GM23338 (cell line): ENCODE data around the gene CFAP92. TPM values are rescaled to one million over a fixed set of nuclear protein-coding genes. Genes with fewer than 3 reads are reported as not detected.

Experiments used
- ATAC-seq: fragments of 200-7000 bp; cut with Tn5 transposase; 3 replicates; pipeline ENCODE4 v1.9.1; 2020
- DNase-seq: peaks from one replicate; pipeline ENCODE4 v3.0.0-alpha.2; 2015; ENCODE audit warnings: low spot score
- H2AFZ ChIP-seq: fragments of 200-600 bp; sonication (generic); 2 replicates; pipeline ENCODE4 v1.8.0; 2016; ENCODE audit warnings: antibody characterized with exemption, mild to moderate bottlenecking, moderate library complexity
- H3F3A ChIP-seq: fragments of 200-600 bp; sonication (generic); replicated peaks from 2 replicates; pipeline ENCODE4 v1.8.0; 2017; ENCODE audit warnings: antibody characterized with exemption, mixed run types, low read depth
- H3K27ac ChIP-seq: fragments of 200-600 bp; sonication (generic); 2 replicates; pipeline ENCODE4 v1.6.1; 2016; ENCODE audit warnings: low read depth
- H3K27me3 ChIP-seq: fragments of 200-600 bp; sonication (generic); 2 replicates; pipeline ENCODE4 v1.8.0; 2016; ENCODE audit warnings: mild to moderate bottlenecking, mixed run types, moderate library complexity; ENCODE audit not compliant: insufficient read depth
- H3K36me3 ChIP-seq: fragments of 200-600 bp; sonication (generic); 2 replicates; pipeline ENCODE4 v1.8.0; 2016; ENCODE audit warnings: mild to moderate bottlenecking; ENCODE audit not compliant: insufficient read depth
- H3K4me1 ChIP-seq: fragments of 200-600 bp; sonication (generic); 2 replicates; pipeline ENCODE4 v1.8.0; 2016; ENCODE audit warnings: mild to moderate bottlenecking, moderate library complexity; ENCODE audit not compliant: insufficient read depth
- H3K4me2 ChIP-seq: fragments of 200-600 bp; sonication (generic); 2 replicates; pipeline ENCODE4 v1.7.1; 2017; ENCODE audit warnings: mixed run types
- H3K4me3 ChIP-seq: fragments of 200-600 bp; sonication (generic); 2 replicates; pipeline ENCODE4 v1.6.1; 2016; ENCODE audit warnings: mixed run types
- H3K79me2 ChIP-seq: fragments of 200-600 bp; sonication (generic); replicated peaks from 2 replicates; pipeline ENCODE4 v1.8.0; 2017; ENCODE audit warnings: mild to moderate bottlenecking; ENCODE audit not compliant: insufficient read depth
- H3K9me2 ChIP-seq: fragments of 200-600 bp; sonication (generic); 2 replicates; pipeline ENCODE4 v1.8.0; 2017; ENCODE audit not compliant: insufficient read depth
- H4K20me1 ChIP-seq: fragments of 200-600 bp; sonication (generic); replicated peaks from 2 replicates; pipeline ENCODE4 v1.8.0; 2017; ENCODE audit warnings: mild to moderate bottlenecking; ENCODE audit not compliant: insufficient read depth
- H3K27ac Mint-ChIP-seq: 2 replicates; pipeline ENCODE4 v1.8.0; 2020; ENCODE audit warnings: inconsistent platforms, mild to moderate bottlenecking, moderate library complexity, mixed read lengths
- H3K27me3 Mint-ChIP-seq: 3 replicates; pipeline ENCODE4 v1.8.0; 2022; ENCODE audit warnings: low read depth, mild to moderate bottlenecking, moderate library complexity, mixed read lengths, inconsistent platforms; ENCODE audit not compliant: insufficient read depth, poor library complexity
- H3K36me3 Mint-ChIP-seq: 3 replicates; pipeline ENCODE4 v1.8.0; 2021; ENCODE audit warnings: low read depth, mild to moderate bottlenecking, inconsistent platforms, moderate library complexity, mixed read lengths
- H3K4me1 Mint-ChIP-seq: 3 replicates; pipeline ENCODE4 v1.8.0; 2020; ENCODE audit warnings: mild to moderate bottlenecking, inconsistent platforms, mixed read lengths
- H3K4me3 Mint-ChIP-seq: 3 replicates; pipeline ENCODE4 v1.8.0; 2021; ENCODE audit warnings: moderate library complexity, mild to moderate bottlenecking, inconsistent platforms, mixed read lengths
- H3K9me3 Mint-ChIP-seq: 3 replicates; pipeline ENCODE4 v1.8.0; 2020; ENCODE audit warnings: moderate library complexity, mild to moderate bottlenecking, inconsistent platforms, mixed read lengths
- CTCF ChIP-seq, 2 experiments: fragments of 200-600 bp in 1 of 2; sonication (generic) in 1 of 2; conservative IDR thresholded peaks; 2 replicates each; pipeline versions ENCODE4 v1.5.1 to v1.6.1; 2016 to 2017; ENCODE audit warnings: antibody characterized with exemption in 2 of 2, low read depth in 2 of 2, mild to moderate bottlenecking in 2 of 2, moderate library complexity in 1 of 2
- ETS1 ChIP-seq: IDR thresholded peaks from 2 replicates; pipeline ENCODE4 v1.6.1; 2016; ENCODE audit warnings: antibody characterized with exemption
- EZH2 ChIP-seq: fragments of 200-600 bp; sonication (generic); IDR thresholded peaks from one replicate; pipeline ENCODE4 v1.8.0; 2017; ENCODE audit warnings: antibody characterized with exemption, mild to moderate bottlenecking, low read depth; ENCODE audit not compliant: unreplicated experiment
- EZH2phosphoT487 ChIP-seq: fragments of 200-600 bp; sonication (generic); IDR thresholded peaks from one replicate; pipeline ENCODE4 v1.8.1; 2018; ENCODE audit warnings: antibody characterized with exemption; ENCODE audit not compliant: unreplicated experiment
- JUNB ChIP-seq: IDR thresholded peaks from one replicate; pipeline ENCODE4 v1.6.1; 2016; ENCODE audit warnings: antibody characterized with exemption; ENCODE audit not compliant: unreplicated experiment
- NANOG ChIP-seq: IDR thresholded peaks from 2 replicates; pipeline ENCODE4 v1.6.1; 2016; ENCODE audit warnings: antibody characterized with exemption, borderline replicate concordance
- STAT1 ChIP-seq: IDR thresholded peaks from one replicate; pipeline ENCODE4 v1.6.1; 2016; ENCODE audit warnings: antibody characterized with exemption; ENCODE audit not compliant: unreplicated experiment
- ZNF114 ChIP-seq: fragments of 250-450 bp; sonication (Bioruptor Pico); IDR thresholded peaks from 2 replicates; pipeline ENCODE4 v1.5.0; 2020; ENCODE audit warnings: mild to moderate bottlenecking, moderate library complexity
- ZNF462 ChIP-seq: fragments of 250-450 bp; sonication (Bioruptor Pico); IDR thresholded peaks from 2 replicates; pipeline ENCODE4 v1.5.0; 2020; ENCODE audit warnings: mild to moderate bottlenecking, moderate library complexity
- polyA plus RNA-seq: library from polyadenylated mRNA; unstranded; fragments of >200 nt; fragmentation: Nextera tagmentation; extraction: Ambion mirVana; gene quantifications from 2 replicates; pipeline ENCODE4 v1.2.1, GENCODE V29; 2016
- total RNA-seq: library from RNA; depleted of rRNA; stranded (reverse); fragments of >200 nt; shearing (Covaris generic); gene quantifications from 2 replicates; pipeline ENCODE4 v1.2.3, GENCODE V29; 2014

Gene CFAP92
- total and polyA plus RNA-seq, 2 experiments from 2014 or later = 1.6 to 2.3 TPM

DNA sequence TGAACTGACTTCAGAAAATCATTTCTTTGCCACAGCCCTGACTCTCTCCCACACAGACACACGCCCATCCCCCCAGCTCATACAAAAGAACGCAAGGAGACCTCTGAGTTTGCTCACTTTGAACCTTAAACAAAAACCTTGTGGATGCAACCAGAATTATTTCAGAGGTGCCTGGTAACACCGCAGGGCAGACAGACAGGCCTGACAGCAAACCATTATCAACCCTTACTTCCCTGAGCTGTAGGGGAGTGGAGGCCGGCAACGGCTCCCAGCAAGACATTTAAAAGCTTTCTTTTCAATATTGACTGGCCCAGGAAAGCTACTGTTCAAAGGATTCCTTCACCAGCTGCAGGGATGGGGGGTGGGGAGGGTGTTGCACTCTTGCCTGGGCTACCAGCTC lies 5.2 kb upstream of the CFAP92 start:
- no peak overlapping the region for H3K4me3 ChIP-seq
- H4K20me1 ChIP-seq = peaks cover 4% of the 10 kb centered on the region
- no peak for DNase-seq
- 0 out of 2 replicates have a peak, but pooled peaks cover 4% of the 10 kb centered on the region for H3K9me2 ChIP-seq
- H3K36me3 ChIP-seq = no peaks in the 10 kb centered on the region
- no peaks in the 10 kb centered on the region for H3K79me2 ChIP-seq
- H3K4me1 ChIP-seq = peaks cover 17% of the 10 kb centered on the region
- no peak overlapping the region for H2AFZ ChIP-seq
- peak overlapping the region; percentile 13; the same call in 2 of the 3 replicates for H3K4me3 Mint-ChIP-seq
- no peak overlapping the region for H3K27ac Mint-ChIP-seq
- peaks cover 9% of the 10 kb centered on the region; the same call in 1 of the 2 replicates for H3F3A ChIP-seq
- peak overlapping the region; percentile 18 for H3K4me2 ChIP-seq
- TF ChIP-seq JUNB (no peak), EZH2phosphoT487 (no peak), EZH2 (no peak), CTCF (conservative IDR thresholded peaks at IDR 0.05; ENCODE audit: low read depth in 2 of 2) (no peak), ZNF114 (CRISPR knock-in tag) (no peak), ETS1 (no peak)
- ATAC-seq = peak; percentile 4
- H3K4me1 Mint-ChIP-seq = peaks cover 42% of the 10 kb centered on the region
- H3K27ac ChIP-seq = no peak overlapping the region
- H3K27me3 ChIP-seq = peaks cover 87% of the 10 kb centered on the region
- H3K27me3 Mint-ChIP-seq = peaks cover 58% of the 10 kb centered on the region
- H3K9me3 Mint-ChIP-seq = peaks cover 12% of the 10 kb centered on the region; the same call in 2 of the 3 replicates
- peaks cover 3% of the 10 kb centered on the region; the same call in 1 of the 3 replicates for H3K36me3 Mint-ChIP-seq

DNA sequence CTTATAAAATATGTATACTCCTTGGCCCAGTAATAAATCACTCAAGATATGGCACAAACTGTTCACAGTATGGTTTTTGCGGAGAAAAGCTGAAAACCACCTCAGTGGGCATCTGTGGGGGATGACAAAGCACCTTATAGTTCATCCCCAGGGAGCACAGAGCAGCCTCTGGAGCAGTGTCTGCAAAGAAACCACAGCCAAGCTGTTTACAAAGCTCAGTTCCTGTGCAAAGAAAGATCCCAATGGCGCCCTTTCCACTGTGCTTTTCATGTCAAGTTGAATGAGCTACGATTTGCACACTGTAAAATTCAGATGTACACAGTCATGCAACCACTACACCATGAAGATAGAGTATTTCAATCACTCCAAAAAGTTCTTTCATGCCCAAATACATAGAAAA lies 4.7 kb upstream of the CFAP92 start:
- Histone ChIP-seq H4K20me1 (peaks cover 4% of the 10 kb centered on the region), H3K27me3 (peaks cover 84% of the 10 kb centered on the region), H3K27ac (no peak overlapping the region), H3F3A (peaks cover 9% of the 10 kb centered on the region; the same call in 1 of the 2 replicates), H3K4me2 (peak overlapping the region; percentile 18; the same call in 1 of the 2 replicates), H3K4me3 (no peak overlapping the region), H3K4me1 (peaks cover 17% of the 10 kb centered on the region), H2AFZ (no peak overlapping the region), H3K36me3 (no peaks in the 10 kb centered on the region), H3K9me2 (0 out of 2 replicates have a peak, but pooled peaks cover 4% of the 10 kb centered on the region), H3K79me2 (no peaks in the 10 kb centered on the region)
- TF ChIP-seq JUNB = no peak
- no peak for TF ChIP-seq ZNF462 (CRISPR knock-in tag)
- no peak for TF ChIP-seq EZH2phosphoT487
- TF ChIP-seq CTCF (conservative IDR thresholded peaks at IDR 0.05; ENCODE audit: low read depth in 2 of 2) = no peak
- no peak for TF ChIP-seq NANOG
- TF ChIP-seq STAT1 = no peak
- Mint-ChIP-seq H3K27me3 (peaks cover 54% of the 10 kb centered on the region), H3K36me3 (peaks cover 3% of the 10 kb centered on the region; the same call in 1 of the 3 replicates), H3K4me3 (no peak overlapping the region), H3K9me3 (peaks cover 12% of the 10 kb centered on the region; the same call in 2 of the 3 replicates), H3K27ac (no peak overlapping the region), H3K4me1 (peaks cover 42% of the 10 kb centered on the region)
- ATAC-seq = no peak
- DNase-seq = no peak
